LNCAP (cell line): ENCODE results near the gene API5.

Source experiments
- CTCF ChIP-seq: fragments of 450-650 bp; IDR thresholded peaks from 2 replicates; pipeline ENCODE4 v1.5.1; 2017; ENCODE audit warnings: mild to moderate bottlenecking

The API5 gene

GRCh38 chr11:43360361-43361032, 48.7 kb downstream of the API5 start:
- no peak for TF ChIP-seq CTCF

- no peak for TF ChIP-seq CTCF
Measured at GRCh38 chr11:43366677-43367076, 54.9 kb downstream of the API5 start.

- TF ChIP-seq CTCF, result no peak
Measured at GRCh38 chr11:43367382-43368178, 55.8 kb downstream of the API5 start.

- TF ChIP-seq CTCF, result no peak
Measured at GRCh38 chr11:43376065-43376464, 64.3 kb downstream of the API5 start.

- no peak for TF ChIP-seq CTCF
Measured at GRCh38 chr11:43376594-43376993, 64.8 kb downstream of the API5 start.

GRCh38 chr11:43377389-43377788, 65.6 kb downstream of the API5 start:
- TF ChIP-seq CTCF, result no peak

GRCh38 chr11:43378897-43379296, 67.1 kb downstream of the API5 start:
- TF ChIP-seq CTCF, result no peak
